Effector CD8-positive, alpha-beta T cell (primary cell): ENCODE data around the gene PTGFRN.

ENCODE experiments used
- DNase-seq: peaks from one replicate; lab custom pipeline; 2025; lab: John Stamatoyannopoulos, UW

PTGFRN gene

DNA sequence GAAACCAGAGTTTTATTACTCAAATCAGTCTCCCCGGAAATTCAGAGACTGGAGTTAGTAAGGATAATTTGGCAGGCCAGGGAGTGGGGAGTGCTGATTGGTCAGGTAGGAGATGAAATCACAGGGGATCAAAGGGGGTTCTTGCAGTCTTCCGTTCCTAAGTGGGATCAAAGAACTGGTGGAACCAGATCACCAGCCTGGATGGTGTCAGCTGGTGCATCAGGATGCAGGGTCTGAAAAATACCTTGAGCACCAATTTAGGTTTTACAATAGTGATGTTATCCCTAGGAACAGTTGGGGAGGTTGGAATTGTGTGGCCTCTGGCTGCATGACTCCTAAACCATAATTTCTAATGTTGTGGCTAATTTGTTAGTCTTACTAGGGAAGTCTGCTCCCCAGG lies 90.4 kb downstream of the PTGFRN start:
- no peak for DNase-seq

DNA sequence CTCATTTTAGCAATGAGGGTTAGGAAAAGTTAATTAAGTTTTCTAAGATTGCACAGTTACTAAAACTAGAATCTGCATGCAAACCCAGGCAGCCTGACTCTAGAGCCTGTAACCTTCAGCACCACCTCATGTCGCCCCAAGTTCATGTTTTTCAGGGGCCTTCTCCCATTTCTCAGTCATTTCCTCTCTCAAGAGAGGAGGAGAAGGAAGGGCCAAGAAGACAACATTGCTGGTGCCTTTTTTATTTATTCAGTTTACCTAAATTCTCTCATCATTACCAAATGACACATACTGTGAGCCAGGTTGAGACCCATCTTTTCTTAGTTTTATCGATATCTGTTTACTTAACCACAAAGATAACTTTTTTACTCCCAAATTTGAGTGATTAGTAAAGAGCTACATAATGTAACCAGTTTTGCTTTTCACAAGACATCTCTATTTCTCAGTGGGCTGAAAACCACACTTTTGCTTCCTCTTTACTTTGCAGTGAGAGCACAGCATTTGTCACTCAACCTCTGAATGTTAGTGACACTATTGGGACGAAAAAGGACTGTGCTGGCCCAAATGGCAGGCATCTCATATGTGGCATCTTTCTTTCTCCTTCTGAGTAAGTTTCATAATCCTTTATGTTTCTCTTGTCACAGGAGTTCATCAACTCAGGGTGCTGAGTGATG lies 91.7 kb downstream of the PTGFRN start, which contains the start of gene CD101:
Gene CD101 (plus strand): TSS at position 507 of the 674 bp plus-strand sequence. CDS start 58 bp downstream, at position 565.
- DNase-seq, result no peak

DNA sequence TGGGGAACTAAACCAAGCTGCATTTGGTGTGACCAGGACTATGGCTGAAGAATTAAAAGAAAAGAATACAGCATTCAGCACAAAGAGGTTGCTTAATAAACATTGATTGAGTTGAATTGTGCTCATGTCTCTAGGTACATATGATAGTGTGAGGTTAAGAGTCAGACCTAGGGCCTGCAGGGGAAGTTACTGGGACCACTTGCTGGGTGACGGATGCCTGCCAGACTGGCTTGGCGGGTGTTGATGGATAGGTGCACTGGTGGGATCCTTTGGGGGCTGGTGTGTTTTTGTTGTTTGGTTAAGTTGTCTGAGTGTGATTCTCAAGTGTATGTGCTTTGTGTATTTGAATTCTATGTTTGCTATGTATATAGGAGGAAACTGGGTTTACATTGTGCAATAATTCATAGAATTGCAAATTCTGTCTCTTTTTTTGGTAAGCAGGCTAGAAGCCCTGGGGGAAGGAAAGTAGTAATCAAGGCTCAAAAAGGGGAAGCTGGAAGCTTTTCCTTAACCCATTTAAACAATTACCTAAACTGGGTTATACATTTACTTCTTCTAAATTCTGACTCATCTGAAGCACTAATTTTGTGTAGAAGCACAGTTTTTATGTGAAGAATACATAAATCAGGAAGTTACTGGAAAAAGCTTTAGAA lies 93.6 kb downstream of the PTGFRN start:
- no peak for DNase-seq

DNA sequence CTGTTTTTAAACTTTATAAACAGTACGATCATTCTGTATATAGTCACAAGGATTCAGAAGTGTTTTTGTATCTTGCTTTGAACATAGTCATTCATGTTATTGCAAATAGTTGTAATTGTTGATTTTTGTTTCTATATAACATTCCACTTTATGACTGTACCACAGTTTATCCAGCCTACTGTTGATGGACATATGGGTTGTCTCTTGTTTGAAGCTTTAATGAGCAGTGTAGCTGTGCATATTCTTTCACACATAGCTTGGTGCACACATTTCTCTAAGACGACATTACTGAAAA lies 98.0 kb downstream of the PTGFRN start:
- no peak for DNase-seq

DNA sequence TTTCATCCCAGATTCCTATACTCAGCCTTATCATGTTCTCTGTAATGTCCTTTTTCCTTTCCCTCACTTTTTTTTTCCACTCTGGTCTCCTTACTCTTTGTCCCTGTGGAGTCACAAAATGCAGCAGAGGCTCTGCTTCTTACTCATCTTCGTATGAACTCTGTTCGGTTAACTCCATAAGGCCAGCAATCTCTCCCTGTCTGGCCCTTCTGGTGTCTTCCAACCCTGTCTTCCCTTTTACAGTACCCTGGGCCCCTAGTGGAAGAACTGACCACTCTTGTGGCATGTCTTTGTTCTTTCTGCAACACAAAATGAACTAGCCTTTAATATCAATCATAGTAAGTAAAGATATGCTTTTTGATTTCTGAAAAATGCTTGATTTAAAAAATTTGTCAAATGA lies 98.9 kb downstream of the PTGFRN start:
- no peak for DNase-seq

DNA sequence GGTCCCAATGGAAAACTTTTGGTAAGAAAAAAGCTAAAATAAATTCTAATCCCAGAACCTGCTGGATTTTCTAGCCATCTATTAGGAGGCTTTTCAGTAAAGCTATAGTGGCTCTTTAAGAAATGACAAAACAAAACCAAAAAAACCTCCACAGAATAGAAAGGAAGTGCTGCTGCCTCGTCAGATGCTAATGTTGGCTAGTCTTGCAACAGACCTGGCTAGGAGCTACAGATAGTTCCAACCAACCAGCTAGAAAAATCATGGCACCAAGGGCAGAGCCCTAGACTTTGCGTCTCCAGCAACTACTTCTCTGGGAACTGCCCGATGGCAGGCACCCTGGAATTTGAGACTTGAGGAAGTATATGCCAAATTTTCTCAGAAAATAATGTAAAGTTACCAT lies 99.4 kb downstream of the PTGFRN start:
- no peak for DNase-seq

DNA sequence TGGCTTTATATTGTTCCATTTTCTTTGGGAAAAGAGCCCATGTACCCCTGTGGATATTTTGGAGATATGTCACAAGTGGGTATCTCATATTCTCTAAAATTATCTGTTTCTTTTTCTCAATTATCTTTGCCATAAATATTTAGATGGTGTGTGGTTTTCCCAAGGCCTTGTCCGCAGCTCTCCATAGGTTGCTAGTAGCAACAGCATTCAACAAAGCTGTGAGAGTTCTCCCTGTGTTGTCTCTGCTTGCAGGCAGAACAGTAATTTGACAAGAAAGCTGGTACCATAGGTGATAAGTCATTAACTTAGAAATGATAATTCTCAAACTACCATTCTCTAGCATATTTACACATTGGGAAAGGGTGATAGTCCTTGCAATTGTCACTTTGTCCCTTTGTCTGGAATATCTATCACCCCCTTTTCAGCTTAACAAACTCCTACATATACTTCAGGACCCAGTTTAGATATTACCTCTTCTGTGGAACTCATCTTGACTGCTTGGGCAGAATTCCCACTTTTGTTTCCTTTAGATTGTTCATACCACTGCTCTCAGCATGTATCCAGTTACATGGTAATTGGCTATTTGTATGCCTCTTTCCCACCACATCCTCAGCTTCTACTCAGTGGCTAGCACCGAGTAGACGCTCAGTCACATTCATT lies 100.7 kb downstream of the PTGFRN start:
- no peak for DNase-seq

DNA sequence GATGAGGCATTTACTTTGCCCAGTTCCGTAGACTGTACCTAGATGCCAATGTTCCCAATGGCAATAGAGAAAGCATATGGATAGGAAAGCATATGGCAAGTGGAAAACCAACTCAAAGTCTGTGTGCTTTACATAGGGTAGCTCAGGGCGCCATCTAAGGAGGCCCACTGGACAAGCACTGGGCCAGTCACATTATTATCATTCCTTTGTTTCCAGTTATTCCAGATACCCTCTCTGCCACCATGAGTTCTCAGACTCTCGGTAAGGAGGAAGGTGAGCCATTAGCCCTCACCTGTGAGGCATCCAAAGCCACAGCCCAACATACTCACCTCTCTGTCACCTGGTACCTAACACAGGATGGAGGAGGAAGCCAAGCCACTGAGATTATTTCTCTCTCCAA lies 101.6 kb downstream of the PTGFRN start:
- no peak for DNase-seq

DNA sequence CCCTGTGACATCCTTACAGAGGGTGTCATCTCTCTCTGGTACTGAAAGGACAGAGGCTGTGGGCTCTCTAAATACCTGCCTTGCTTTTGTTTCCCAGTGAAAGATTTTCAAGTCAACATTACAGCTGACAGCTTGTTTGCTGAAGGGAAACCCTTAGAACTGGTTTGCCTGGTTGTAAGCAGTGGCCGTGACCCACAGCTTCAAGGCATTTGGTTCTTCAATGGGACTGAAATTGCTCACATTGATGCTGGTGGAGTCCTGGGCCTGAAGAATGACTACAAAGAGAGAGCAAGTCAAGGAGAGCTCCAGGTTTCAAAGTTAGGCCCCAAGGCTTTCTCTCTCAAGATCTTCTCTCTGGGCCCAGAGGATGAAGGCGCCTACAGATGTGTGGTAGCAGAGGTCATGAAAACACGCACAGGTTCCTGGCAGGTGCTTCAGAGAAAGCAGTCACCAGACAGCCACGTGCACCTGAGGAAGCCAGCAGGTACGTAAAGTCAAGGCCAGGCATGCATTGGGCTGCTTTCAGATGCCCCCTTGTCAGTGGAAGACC lies 103.7 kb downstream of the PTGFRN start:
- no peak for DNase-seq

DNA sequence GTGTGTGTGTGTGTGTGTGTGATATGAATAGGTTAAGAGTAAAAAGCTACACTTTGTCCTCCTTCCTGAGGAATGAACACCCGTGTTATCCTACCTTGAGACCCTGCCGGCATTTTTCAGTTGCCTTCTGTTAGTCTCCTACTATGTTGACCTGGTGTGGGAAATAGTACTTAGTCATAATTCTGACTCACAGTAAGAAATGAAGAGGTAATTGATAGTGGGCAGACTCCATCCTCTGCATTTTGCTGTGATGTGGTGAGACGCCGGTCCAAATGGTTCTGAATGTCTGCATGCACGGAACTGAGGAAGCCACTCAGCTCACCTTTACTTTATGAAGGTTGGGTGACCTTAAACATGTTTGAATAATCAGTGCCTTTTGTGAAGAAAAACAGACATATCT lies 104.5 kb downstream of the PTGFRN start:
- DNase-seq, result no peak

DNA sequence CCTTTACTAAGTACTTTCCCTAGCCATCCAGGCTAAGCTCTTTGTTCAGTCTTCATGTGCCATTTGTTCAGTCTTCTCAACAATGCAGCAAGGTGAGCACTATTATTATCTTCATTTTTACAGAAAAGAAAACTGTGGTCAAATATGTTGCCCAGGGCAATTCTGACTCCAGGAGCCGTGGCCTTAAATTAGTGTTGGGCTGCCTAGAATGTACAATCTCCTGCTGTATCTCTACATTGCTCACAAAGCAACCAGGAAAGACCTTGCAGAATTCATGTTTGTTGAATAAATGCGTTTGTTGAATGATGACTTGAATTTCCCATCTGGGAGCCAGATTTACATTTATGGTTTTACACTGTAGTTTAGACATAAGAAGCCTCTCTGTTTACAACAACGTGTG lies 106.0 kb downstream of the PTGFRN start:
- no peak for DNase-seq

DNA sequence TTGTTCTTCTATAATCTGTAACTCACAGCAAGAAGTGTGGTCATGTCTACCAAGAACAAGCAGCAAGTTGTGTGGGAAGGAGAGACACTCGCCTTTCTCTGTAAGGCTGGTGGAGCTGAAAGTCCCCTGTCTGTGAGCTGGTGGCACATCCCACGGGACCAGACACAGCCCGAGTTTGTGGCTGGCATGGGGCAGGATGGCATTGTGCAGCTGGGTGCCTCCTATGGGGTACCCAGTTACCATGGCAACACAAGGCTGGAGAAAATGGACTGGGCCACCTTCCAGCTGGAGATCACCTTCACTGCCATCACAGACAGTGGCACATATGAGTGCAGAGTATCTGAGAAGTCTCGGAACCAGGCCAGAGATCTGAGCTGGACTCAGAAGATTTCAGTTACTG lies 107.3 kb downstream of the PTGFRN start:
- no peak for DNase-seq

DNA sequence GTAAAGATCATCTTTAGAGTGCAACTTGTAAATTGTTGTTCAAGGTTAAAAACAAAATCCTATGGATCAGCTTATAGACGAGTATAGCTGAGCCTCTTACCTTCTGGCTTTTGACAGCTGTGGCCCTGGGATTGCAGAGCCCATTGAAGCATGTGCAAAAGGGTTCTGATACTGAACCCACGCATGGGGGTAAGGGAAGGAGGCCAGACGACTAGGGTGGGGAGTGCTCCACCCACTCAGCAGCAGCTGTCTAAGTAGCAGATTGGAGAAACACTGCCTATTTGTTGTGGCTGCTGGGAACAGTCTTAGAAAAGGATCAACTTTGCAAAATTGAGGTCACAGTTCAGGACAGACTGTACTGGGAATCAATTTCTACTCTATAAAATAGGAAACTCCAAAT lies 107.9 kb downstream of the PTGFRN start:
- no peak for DNase-seq

DNA sequence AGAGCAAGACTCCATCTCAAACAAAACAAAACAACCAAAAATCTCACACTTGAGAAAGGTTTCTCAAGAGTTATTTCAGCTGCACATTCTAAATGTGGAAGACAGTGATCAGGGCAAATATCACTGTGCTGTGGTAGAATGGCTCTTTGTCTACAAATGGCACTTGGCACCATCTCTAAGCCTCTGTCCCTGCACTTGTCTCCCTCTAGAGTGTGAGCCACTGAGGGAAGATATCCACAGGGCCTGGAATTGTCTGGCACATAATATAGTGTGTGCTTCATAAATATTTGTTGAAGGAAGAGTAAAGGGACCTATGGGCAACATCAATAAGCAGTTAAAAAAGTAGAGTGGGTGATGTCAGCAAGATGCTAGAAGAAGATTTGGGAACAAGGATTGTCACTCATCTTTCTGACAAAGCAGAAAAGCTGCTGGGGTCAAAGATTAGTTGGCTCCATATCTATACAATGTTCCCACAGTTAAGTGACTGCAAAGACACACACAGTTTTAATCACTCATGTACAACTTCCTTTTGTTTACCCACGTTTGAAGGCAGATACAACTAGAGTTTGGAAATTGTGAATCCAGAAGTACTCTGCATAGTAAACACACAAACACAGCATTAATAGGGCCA lies 110.9 kb downstream of the PTGFRN start:
- no peak for DNase-seq

DNA sequence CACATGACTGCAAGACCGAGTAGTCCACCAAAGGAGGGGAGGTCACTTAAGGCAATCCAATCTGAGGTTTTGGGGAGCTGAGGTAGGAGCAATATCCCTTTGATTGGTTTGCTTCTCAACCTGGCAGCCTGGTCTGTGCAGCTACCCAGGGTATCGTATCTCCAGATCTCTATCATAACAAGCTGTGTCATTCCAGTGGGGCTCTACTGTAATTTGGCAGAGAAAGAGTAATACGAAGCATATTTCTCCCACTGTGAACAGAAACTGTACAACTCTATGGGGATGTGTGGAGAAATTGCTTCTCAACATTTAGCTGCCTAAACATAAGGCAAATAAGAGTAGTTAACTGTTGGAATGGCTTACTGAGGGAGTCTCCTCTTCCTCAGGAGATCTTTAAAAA lies 112.4 kb downstream of the PTGFRN start:
- DNase-seq, result no peak

DNA sequence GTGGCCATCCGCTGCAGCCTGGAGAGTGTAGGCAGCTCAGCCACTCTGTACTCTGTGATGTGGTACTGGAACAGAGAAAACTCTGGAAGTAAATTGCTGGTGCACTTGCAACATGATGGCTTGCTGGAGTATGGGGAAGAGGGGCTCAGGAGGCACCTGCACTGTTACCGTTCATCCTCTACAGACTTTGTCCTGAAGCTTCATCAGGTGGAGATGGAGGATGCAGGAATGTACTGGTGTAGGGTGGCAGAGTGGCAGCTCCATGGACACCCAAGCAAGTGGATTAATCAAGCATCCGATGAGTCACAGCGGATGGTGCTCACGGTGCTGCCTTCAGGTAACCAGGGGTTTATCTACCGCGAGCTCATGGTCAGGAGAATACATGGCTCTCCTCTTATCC lies 115.9 kb downstream of the PTGFRN start:
- DNase-seq, result no peak

DNA sequence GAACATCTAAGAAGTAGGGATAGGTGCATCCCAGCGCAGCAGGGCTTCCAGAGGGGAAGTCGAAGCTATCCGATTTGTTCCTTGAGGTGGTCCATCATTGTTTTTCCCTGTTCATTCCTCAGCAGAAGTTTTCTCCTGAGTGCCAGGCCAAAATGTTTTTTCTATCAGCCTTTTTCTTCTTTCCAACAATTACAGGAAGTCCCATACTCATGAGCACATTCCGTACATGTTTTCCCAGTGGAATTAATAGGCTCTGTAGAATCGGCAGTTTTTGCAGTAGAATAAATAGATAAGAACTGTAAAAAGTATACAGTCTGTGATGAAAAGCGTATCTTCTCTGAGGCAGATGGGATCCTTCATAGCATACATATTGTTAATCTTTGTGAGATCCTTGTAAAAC lies 116.6 kb downstream of the PTGFRN start:
- no peak for DNase-seq

DNA sequence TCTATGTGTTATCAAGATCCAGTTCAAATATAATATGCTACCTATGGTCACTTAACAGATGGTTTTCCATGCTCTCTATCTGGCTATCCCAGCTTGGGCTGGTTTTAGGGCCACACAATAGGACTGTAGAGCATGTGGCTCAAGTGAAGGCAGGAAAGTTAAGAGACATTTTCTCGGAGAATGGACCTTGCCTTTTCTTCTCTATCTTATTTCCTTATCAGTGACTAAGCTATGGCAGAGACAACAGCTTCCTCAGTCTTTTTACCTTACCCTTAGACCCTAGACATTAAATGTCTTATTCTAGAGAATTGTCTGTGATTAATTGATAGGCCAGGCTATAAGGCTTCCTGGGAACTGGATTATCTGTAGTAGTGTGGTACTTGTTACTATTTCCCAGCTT lies 120.0 kb downstream of the PTGFRN start:
- no peak for DNase-seq

DNA sequence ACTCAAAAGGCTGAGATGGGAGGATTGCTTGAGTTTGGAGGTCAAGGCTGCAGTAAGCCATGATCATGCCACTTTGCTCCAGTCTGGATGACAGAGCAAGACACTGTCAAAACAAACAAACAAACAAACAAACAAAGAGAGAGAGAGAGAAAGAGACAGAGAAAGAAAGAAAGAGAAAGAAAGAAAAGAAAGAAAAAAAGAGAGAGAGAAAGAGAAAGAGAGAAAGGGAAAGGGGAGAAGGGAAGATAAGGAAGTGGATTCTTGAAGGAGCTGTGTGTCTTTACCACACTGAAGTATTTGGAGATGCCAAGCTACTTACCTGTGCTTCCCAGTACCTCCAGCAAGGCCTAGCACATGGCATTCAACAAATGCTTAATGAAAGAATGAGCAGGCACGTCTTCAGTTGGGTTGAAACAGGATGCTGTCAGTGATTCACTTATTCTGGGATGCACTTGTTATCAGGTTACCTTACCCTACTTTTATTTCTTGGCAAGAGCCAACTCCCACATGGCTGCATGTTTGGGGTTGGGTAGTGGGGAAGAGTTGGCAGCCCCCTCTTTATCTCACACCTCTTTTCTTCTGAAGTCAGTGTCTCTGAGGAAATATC lies 120.7 kb downstream of the PTGFRN start:
- DNase-seq, result no peak

DNA sequence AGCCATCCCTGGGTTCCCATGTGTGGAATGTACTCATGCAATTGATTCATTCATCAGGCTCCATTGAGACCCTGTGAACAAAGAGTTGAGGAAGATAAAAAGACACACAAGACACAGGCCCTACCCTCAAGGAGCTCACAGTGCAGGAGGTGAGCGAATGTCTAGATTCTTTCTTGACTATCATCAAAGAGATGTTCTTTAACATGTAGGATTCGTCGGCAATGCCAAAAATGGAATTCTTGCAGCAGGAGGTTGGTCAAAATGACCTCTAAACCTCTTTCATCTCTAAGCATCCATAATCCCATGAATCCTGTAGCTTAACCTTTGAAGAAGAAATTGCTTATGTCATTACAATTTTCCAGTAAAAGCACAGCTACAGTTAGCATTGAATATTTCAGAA lies 122.5 kb downstream of the PTGFRN start:
- no peak for DNase-seq

DNA sequence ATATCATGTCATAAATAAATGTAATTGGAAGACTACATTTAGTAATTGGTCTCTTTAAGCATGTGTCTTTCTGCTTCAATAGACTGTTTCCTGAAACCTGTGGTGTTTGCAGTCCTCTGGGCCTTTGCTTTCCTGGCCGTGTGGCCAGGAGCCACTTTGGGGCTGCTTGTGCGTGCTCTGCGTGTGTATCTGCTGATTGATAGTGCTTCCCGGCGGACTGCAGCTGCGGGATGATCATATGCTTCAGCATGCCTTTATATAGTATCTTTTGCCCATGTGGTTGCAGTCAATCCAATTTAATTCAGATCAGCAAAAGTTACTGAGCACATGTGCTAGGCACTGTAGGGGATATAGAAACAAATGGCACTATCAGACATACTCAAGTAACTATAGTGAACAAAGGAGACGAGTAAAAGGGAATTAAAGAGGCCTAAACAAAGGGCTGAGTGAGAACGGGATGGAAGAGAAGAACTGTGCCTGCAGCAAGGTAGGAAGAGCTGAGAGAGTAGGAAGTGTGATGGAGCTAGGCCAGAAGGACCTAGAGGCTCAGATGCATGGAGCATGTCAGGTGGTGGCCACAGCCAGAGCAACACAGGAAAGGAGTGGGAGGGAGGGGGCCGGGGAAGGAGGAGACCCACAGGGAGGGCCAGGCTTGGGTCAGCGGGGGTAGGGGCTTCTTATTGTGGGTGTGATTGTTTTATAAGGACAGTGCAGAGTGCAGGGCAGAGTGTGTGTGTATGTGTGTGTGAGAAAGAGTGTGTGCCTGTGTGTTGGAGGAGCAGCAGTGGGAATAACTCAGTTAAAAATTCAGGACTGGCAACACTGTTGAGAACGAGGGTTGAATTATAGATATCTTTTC lies 123.2 kb downstream of the PTGFRN start:
- DNase-seq, result no peak
